Endothelial cell of umbilical vein (primary cell): ENCODE measurements around the gene CYP19A1. TPM values are rescaled to one million over a fixed set of nuclear protein-coding genes. Genes with fewer than 3 reads are reported as not detected.

ENCODE experiments used
- BruUV-seq: library from RNA; stranded (reverse); fragments of 400-500 nt; replicated peaks from 2 replicates; lab custom pipeline; 2021; lab: Mats Ljungman, UMichigan
- CTCF ChIA-PET: fragments of 300-600, 350-600 bp; sonication (Branson Sonifier 250); formaldehyde crosslinking; loops from one replicate; lab custom pipeline; 2021; ENCODE audit warnings: antibody characterized with exemption, inconsistent platforms; lab: Charles Lee
- POLR2A ChIA-PET: fragments of 300-600, 350-600 bp; sonication (Branson Sonifier 250); formaldehyde crosslinking; loops from one replicate; lab custom pipeline; 2021; ENCODE audit warnings: antibody characterized with exemption, inconsistent platforms; lab: Charles Lee
- DNase-seq: peaks from one replicate; pipeline ENCODE4 v3.0.0-alpha.2; 2011; ENCODE audit warnings: low read depth, low spot score
- FAIRE-seq: peaks from 2 replicates; lab custom pipeline; 2011; peaks lifted over from hg19 to GRCh38; lab: Jason Lieb, UNC
- H2AFZ ChIP-seq: 2 replicates; pipeline ENCODE4 v1.6.0; 2012; ENCODE audit warnings: low read depth, low read length, control low read depth, inconsistent platforms
- H3K27ac ChIP-seq: 2 replicates; pipeline ENCODE4 v1.5.1; 2011; ENCODE audit warnings: low read depth, mild to moderate bottlenecking, control low read depth, low read length, moderate library complexity; ENCODE audit not compliant: insufficient read depth
- H3K27me3 ChIP-seq, 2 experiments: 2 replicates each; pipeline versions ENCODE4 v1.6.0 to v1.6.1; 2011; ENCODE audit warnings: low read length in 2 of 2, mixed read lengths in 1 of 2; ENCODE audit not compliant: control insufficient read depth in 2 of 2, insufficient read depth in 2 of 2
- H3K36me3 ChIP-seq, 2 experiments: 2 replicates in 1 of 2; 3 replicates in 1 of 2; pipeline ENCODE4 v1.5.1; 2011; ENCODE audit warnings: low read length in 2 of 2, mild to moderate bottlenecking in 1 of 2, moderate library complexity in 1 of 2; ENCODE audit not compliant: control insufficient read depth in 2 of 2, insufficient read depth in 2 of 2; ENCODE audit errors: extremely low read depth in 1 of 2
- H3K4me1 ChIP-seq: 3 replicates; pipeline ENCODE4 v1.5.1; 2011; ENCODE audit warnings: mild to moderate bottlenecking, low read length; ENCODE audit not compliant: control insufficient read depth, insufficient read depth; ENCODE audit errors: extremely low read depth
- H3K4me2 ChIP-seq: 2 replicates; pipeline ENCODE4 v1.6.1; 2011; ENCODE audit warnings: low read length, control low read depth, mixed read lengths; ENCODE audit not compliant: insufficient read depth
- H3K4me3 ChIP-seq, 3 experiments: fragments of 200-600 bp in 1 of 3; sonication (generic), shearing (Covaris generic) in 1 of 3; replicated peaks in 1 of 3; 2 replicates each; pipeline ENCODE4 v1.5.1; 2011 to 2016; ENCODE audit warnings: control low read depth in 3 of 3, low read length in 3 of 3, mild to moderate bottlenecking in 2 of 3, inconsistent platforms in 1 of 3, low read depth in 1 of 3, moderate library complexity in 1 of 3; ENCODE audit not compliant: insufficient read depth in 1 of 3
- H3K79me2 ChIP-seq: 2 replicates; pipeline ENCODE4 v1.6.0; 2012; ENCODE audit warnings: low read length, inconsistent platforms; ENCODE audit not compliant: control insufficient read depth, insufficient read depth
- H3K9ac ChIP-seq: replicated peaks from 2 replicates; pipeline ENCODE3; 2011; ENCODE audit warnings: low read length, control low read depth; ENCODE audit not compliant: insufficient read depth; ENCODE audit errors: extremely low read depth
- H3K9me1 ChIP-seq: replicated peaks from 3 replicates; pipeline ENCODE4 v1.6.0; 2011; ENCODE audit warnings: mild to moderate bottlenecking, low read length; ENCODE audit not compliant: control insufficient read depth, insufficient read depth; ENCODE audit errors: extremely low read depth
- H3K9me3 ChIP-seq: replicated peaks from 2 replicates; pipeline ENCODE4 v1.5.1; 2012; ENCODE audit warnings: low read length, inconsistent platforms; ENCODE audit not compliant: control insufficient read depth, insufficient read depth
- H4K20me1 ChIP-seq: replicated peaks from 2 replicates; pipeline ENCODE3; 2011; ENCODE audit warnings: mild to moderate bottlenecking, low read length; ENCODE audit not compliant: control insufficient read depth, insufficient read depth; ENCODE audit errors: extremely low read depth
- CTCF ChIP-seq, 2 donors: IDR thresholded peaks; 1 replicate in 1 of 2; 2 replicates in 1 of 2; pipeline ENCODE4 v1.5.1; 2011; ENCODE audit warnings: low read length in 2 of 2, mild to moderate bottlenecking in 2 of 2, moderate library complexity in 2 of 2, control low read depth in 1 of 2, inconsistent platforms in 1 of 2, low read depth in 1 of 2; ENCODE audit not compliant: insufficient read depth in 1 of 2; ENCODE audit errors: extremely low read depth in 1 of 2
- EZH2 ChIP-seq: IDR thresholded peaks from 2 replicates; pipeline ENCODE4 v1.6.1; 2012; ENCODE audit warnings: borderline replicate concordance, low read depth, mild to moderate bottlenecking, moderate library complexity, low read length, inconsistent platforms; ENCODE audit not compliant: severe bottlenecking
- FOS ChIP-seq: IDR thresholded peaks from 2 replicates; pipeline ENCODE4 v1.6.1; 2011; ENCODE audit warnings: mild to moderate bottlenecking, low read length, moderate library complexity, borderline replicate concordance; ENCODE audit not compliant: insufficient read depth
- JUN ChIP-seq: IDR thresholded peaks from 2 replicates; pipeline ENCODE4 v1.6.1; 2011; ENCODE audit warnings: borderline replicate concordance, low read depth; ENCODE audit not compliant: insufficient read length, insufficient read depth
- MAX ChIP-seq: IDR thresholded peaks from 2 replicates; pipeline ENCODE4 v1.6.1; 2011; ENCODE audit not compliant: insufficient read depth, insufficient read length
- MYC ChIP-seq: IDR thresholded peaks from one replicate; pipeline ENCODE4 v1.6.1; 2011; ENCODE audit warnings: mild to moderate bottlenecking, low read depth, low read length
- POLR2A ChIP-seq: IDR thresholded peaks from 2 replicates; pipeline ENCODE4 v1.6.1; 2012; ENCODE audit warnings: low read depth, mild to moderate bottlenecking, control low read depth, low read length
- POLR2AphosphoS5 ChIP-seq: IDR thresholded peaks from 2 replicates; pipeline ENCODE4 v1.6.1; 2012; ENCODE audit warnings: low read depth, mild to moderate bottlenecking, control low read depth, low read length, moderate library complexity; ENCODE audit not compliant: insufficient read depth
- dilution Hi-C: fragments of 300-500 bp; cut with MboI; formaldehyde crosslinking; loops from one replicate; pipeline ENCODE4 v1.15.0; 2019; ENCODE audit warnings: low sequenced_read_pairs; ENCODE audit not compliant: extremely low pct_ligation_motif_present
- intact Hi-C: fragments of 100-400 bp; cut with micrococcal nuclease; formaldehyde crosslinking; loops from one replicate; pipeline ENCODE4 v1.10.0; 2022
- polyA plus RNA-seq, 4 experiments: library from polyadenylated mRNA; depleted of rRNA in 3 of 4; stranded (reverse) in 3 of 4; unstranded in 1 of 4; fragments of >200 nt; gene quantifications; 2 replicates each; pipeline versions ENCODE4 v1.2.1 to v1.2.3, GENCODE V29; 2011 to 2012; ENCODE audit warnings: missing spikeins in 1 of 4
- total RNA-seq: library from RNA; stranded (reverse); gene quantifications from 2 replicates; pipeline ENCODE4 v1.2.3, GENCODE V29; 2021

The CYP19A1 gene
- total and polyA plus RNA-seq, 2 donors (not counting 3 experiments of a cell fraction or from before 2014, with no cell fraction given) = not detected

GRCh38 chr15:51318382-51319150, 19.8 kb downstream of the CYP19A1 start:
- Histone ChIP-seq H3K27ac (no peak overlapping the region), H2AFZ (no peak overlapping the region), H3K9ac (no peak overlapping the region), H4K20me1 (no peaks in the 10 kb centered on the region), H3K9me3 (no peaks in the 10 kb centered on the region), H3K27me3 (peaks cover 87 to 88% of the 10 kb centered on the region in 2 experiments), H3K9me1 (no peaks in the 10 kb centered on the region), H3K4me1 (no peaks in the 10 kb centered on the region), H3K4me2 (no peak overlapping the region), H3K79me2 (no peaks in the 10 kb centered on the region), H3K4me3 (no peak overlapping the region), H3K36me3 (no peaks in the 10 kb centered on the region)
- POLR2A ChIA-PET = no interaction called here
- BruUV-seq = no TSS peak
- CTCF ChIA-PET = interaction anchor here (1.1 kb wide), 1 partner anchor 15 kb away, joined by 3 read pairs; no protein-coding TSS in a partner anchor
- dilution Hi-C loops = no loop called here
- FAIRE-seq (no peak), DNase-seq (no peak)
- TF ChIP-seq MYC (no peak), FOS (no peak), EZH2 (peak; percentile 36)
- intact Hi-C loops = no loop called here

DNA sequence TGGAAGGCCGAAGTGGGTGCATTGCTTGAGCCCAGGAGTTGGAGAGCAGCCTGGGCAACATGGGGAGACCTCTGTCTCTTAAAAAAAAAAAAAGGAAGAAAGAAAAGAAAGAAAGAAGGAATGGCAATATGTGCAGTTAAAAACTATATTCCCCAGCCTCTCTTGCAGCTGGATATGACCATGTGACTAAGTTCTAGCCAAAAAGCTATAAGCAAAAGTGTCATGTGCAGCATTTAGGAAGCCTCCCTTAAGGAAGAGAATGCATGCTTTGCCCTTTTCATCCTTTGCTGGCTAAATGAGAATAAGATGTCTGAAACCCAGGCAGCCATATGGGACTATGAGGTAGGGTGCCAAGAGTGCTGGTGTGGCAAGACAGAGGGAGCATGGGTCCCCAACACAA, 21.8 kb downstream of the CYP19A1 start:
- POLR2A ChIA-PET = no interaction called here
- dilution Hi-C loops = no loop called here
- BruUV-seq = no TSS peak

More for the DNA sequence above, 21.8 kb downstream of the CYP19A1 start:
- Histone ChIP-seq H2AFZ (no peak overlapping the region), H3K36me3 (no peaks in the 10 kb centered on the region), H3K27me3 (peaks cover 87% of the 10 kb centered on the region in 2 experiments), H3K4me3 (no peak overlapping the region), H3K9me1 (no peaks in the 10 kb centered on the region), H3K9ac (no peak overlapping the region), H3K4me2 (no peak overlapping the region), H3K79me2 (no peaks in the 10 kb centered on the region), H3K9me3 (no peaks in the 10 kb centered on the region), H4K20me1 (no peaks in the 10 kb centered on the region), H3K27ac (no peak overlapping the region), H3K4me1 (no peaks in the 10 kb centered on the region)
- intact Hi-C loops = no loop called here
- no peak for TF ChIP-seq MYC
- no peak for TF ChIP-seq CTCF (IDR thresholded peaks at IDR 0.05; ENCODE audit: extremely low read depth in 1 of 2, insufficient read depth in 1 of 2, low read depth in 1 of 2, low read length in 2 of 2)
- TF ChIP-seq FOS = no peak
- TF ChIP-seq POLR2AphosphoS5 = no peak
- TF ChIP-seq MAX = no peak
- no peak for TF ChIP-seq POLR2A
- no peak for TF ChIP-seq JUN
- FAIRE-seq = no peak
- CTCF ChIA-PET = no interaction called here
- DNase-seq = no peak
